MCF 10A (cell line): ENCODE results near the gene FLT4. TPM values are rescaled to one million over a fixed set of nuclear protein-coding genes. Genes with fewer than 3 reads are reported as not detected.
A peak's percentile ranks its signal among the peaks of the same experiment; 100 is the strongest.

Source experiments
- Bru-seq: library from RNA; stranded (reverse); fragments of 400-500 nt; gene quantifications from one replicate; lab custom pipeline; 2021; lab: Mats Ljungman, UMichigan
- BruChase-seq, 2 experiments: library from RNA; stranded (reverse); fragments of 400-500 nt; gene quantifications; one replicate each; lab custom pipeline; 2021; lab: Mats Ljungman, UMichigan
- BruUV-seq: library from RNA; stranded (reverse); fragments of 400-500 nt; replicated peaks from 2 replicates; lab custom pipeline; 2021; lab: Mats Ljungman, UMichigan
- CTCF ChIA-PET: fragments of 300-600 bp; sonication (Branson Sonifier 250); formaldehyde crosslinking; extraction: SDS; loops from one replicate; lab custom pipeline; 2021; ENCODE audit warnings: antibody characterized with exemption, inconsistent platforms; lab: Yijun Ruan, JAX
- POLR2A ChIA-PET: fragments of 300-600, 350-650 bp; sonication (Branson Sonifier 250); formaldehyde crosslinking; extraction: SDS; loops from one replicate; lab custom pipeline; 2020; ENCODE audit warnings: antibody characterized with exemption, inconsistent platforms; lab: Yijun Ruan, JAX
- DNase-seq: peaks from one replicate; pipeline ENCODE4 v3.0.0-alpha.2; 2018; ENCODE audit not compliant: unreplicated experiment
- H3K27ac Mint-ChIP-seq: one replicate; pipeline ENCODE4 v1.8.0; 2022; ENCODE audit warnings: mild to moderate bottlenecking, low read depth, mixed read lengths; ENCODE audit not compliant: unreplicated experiment
- H3K27me3 Mint-ChIP-seq: one replicate; pipeline ENCODE4 v1.8.0; 2022; ENCODE audit warnings: mixed read lengths; ENCODE audit not compliant: insufficient read depth, unreplicated experiment
- H3K36me3 Mint-ChIP-seq: one replicate; pipeline ENCODE4 v1.8.0; 2022; ENCODE audit warnings: mild to moderate bottlenecking, moderate library complexity, mixed read lengths; ENCODE audit not compliant: insufficient read depth, unreplicated experiment
- H3K4me1 Mint-ChIP-seq: one replicate; pipeline ENCODE4 v1.8.0; 2022; ENCODE audit warnings: mixed read lengths; ENCODE audit not compliant: insufficient read depth, unreplicated experiment
- H3K4me3 Mint-ChIP-seq: one replicate; pipeline ENCODE4 v1.8.0; 2022; ENCODE audit warnings: mild to moderate bottlenecking, moderate library complexity, mixed read lengths; ENCODE audit not compliant: unreplicated experiment
- H3K9me3 Mint-ChIP-seq: one replicate; pipeline ENCODE4 v1.8.0; 2022; ENCODE audit warnings: mixed read lengths; ENCODE audit not compliant: unreplicated experiment
- CTCF ChIP-seq: fragments of 200-600 bp; IDR thresholded peaks from one replicate; pipeline ENCODE4 v1.8.0; 2022; ENCODE audit warnings: antibody characterized with exemption, mild to moderate bottlenecking; ENCODE audit not compliant: unreplicated experiment
- intact Hi-C: fragments of 100-400 bp; cut with micrococcal nuclease; formaldehyde crosslinking; loops from 2 replicates; pipeline ENCODE4 v1.14.1; 2022
- long read RNA-seq: library from polyadenylated mRNA; stranded (forward); transcript quantifications from one replicate; pipeline ENCODE4 v2.0.0, GENCODE V29; 2022
- total RNA-seq: library from RNA; stranded (reverse); gene quantifications from 2 replicates; pipeline ENCODE4 v1.2.3, GENCODE V29; 2022

The FLT4 gene
- not detected in 2 replicates for total RNA-seq
- not detected for Bru-seq, nascent RNA
- not detected for BruChase-seq, experiment 1, labeled RNA remaining after a 6-hour chase
- not detected for BruChase-seq, experiment 2, labeled RNA remaining after a 2-hour chase
- long read RNA-seq = 0 reads

- no TSS peak for BruUV-seq
- Mint-ChIP-seq H3K4me3 (peak within 1 kb of the TSS; percentile 61), H3K4me1 (peaks cover 6% of the 10 kb centered on the region), H3K36me3 (no peaks in the 10 kb centered on the region), H3K27me3 (peaks cover 55% of the 10 kb centered on the region), H3K27ac (no peak within 1 kb of the TSS), H3K9me3 (no peaks in the 10 kb centered on the region)
- no peak for TF ChIP-seq CTCF
- no peak for DNase-seq
- intact Hi-C loops = no loop called here
- ChIA-PET CTCF (no interaction called here), POLR2A (no interaction called here)
These were observed at the start of gene FLT4 for GRCh38 chr5:180649297-180650039. FLT4 (minus strand) TSS chr5:180649600; CDS start chr5:180649545, 55 bp downstream.

GRCh38 chr5:180699042-180699441 lies 49.6 kb upstream of the FLT4 start:
- POLR2A ChIA-PET = interaction anchor here (0.6 kb wide), 1 partner anchor 66 kb away, joined by 3 read pairs; no protein-coding TSS in a partner anchor
- no TSS peak for BruUV-seq

GRCh38 chr5:180696116-180696515 lies 46.7 kb upstream of the FLT4 start:
- Mint-ChIP-seq H3K4me3 (no peak overlapping the region), H3K27me3 (peaks cover 73% of the 10 kb centered on the region), H3K9me3 (no peaks in the 10 kb centered on the region), H3K36me3 (no peaks in the 10 kb centered on the region), H3K27ac (no peak overlapping the region), H3K4me1 (no peaks in the 10 kb centered on the region)
- DNase-seq = no peak
- no peak for TF ChIP-seq CTCF
- ChIA-PET POLR2A (no interaction called here), CTCF (no interaction called here)
- BruUV-seq = no TSS peak
- intact Hi-C loops = no loop called here

More at GRCh38 chr5:180699042-180699441, 49.6 kb upstream of the FLT4 start:
- Mint-ChIP-seq H3K27me3 (peaks cover 72% of the 10 kb centered on the region), H3K27ac (no peak overlapping the region), H3K9me3 (no peaks in the 10 kb centered on the region), H3K36me3 (no peaks in the 10 kb centered on the region), H3K4me1 (no peaks in the 10 kb centered on the region), H3K4me3 (no peak overlapping the region)
- intact Hi-C loops = no loop called here
- no peak for DNase-seq
- CTCF ChIA-PET = interaction anchor here (1.7 kb wide), 1 partner anchor 21 kb away, joined by 3 read pairs; no protein-coding TSS in a partner anchor
- TF ChIP-seq CTCF = no peak

- H3K4me3 Mint-ChIP-seq = no peak overlapping the region
- BruUV-seq = no TSS peak
- POLR2A ChIA-PET = interaction anchor here (0.6 kb wide), 1 partner anchor 311 kb away, joined by 3 read pairs; no protein-coding TSS in a partner anchor
- no peak overlapping the region for H3K27ac Mint-ChIP-seq
- intact Hi-C loops = no loop called here
- no peaks in the 10 kb centered on the region for H3K4me1 Mint-ChIP-seq
- no peak for TF ChIP-seq CTCF
- H3K36me3 Mint-ChIP-seq = no peaks in the 10 kb centered on the region
- peaks cover 64% of the 10 kb centered on the region for H3K27me3 Mint-ChIP-seq
- H3K9me3 Mint-ChIP-seq = no peaks in the 10 kb centered on the region
- CTCF ChIA-PET = interaction anchor here (0.6 to 3.5 kb wide), 4 partner anchors 8 to 306 kb away, joined by 3 to 16 read pairs (median 4); no protein-coding TSS in a partner anchor
- no peak for DNase-seq
These were observed 43.0 kb upstream of the FLT4 start for GRCh38 chr5:180692429-180692828.
